Loucy (cell line): ENCODE measurements around the gene HSD3B7.

ENCODE experiments used
- H2AFZ ChIP-seq: fragments of 200-600 bp; sonication (generic); 2 replicates; pipeline ENCODE4 v1.6.0; 2016; ENCODE audit warnings: antibody characterized with exemption, mild to moderate bottlenecking, low read length, moderate library complexity
- H3F3A ChIP-seq: fragments of 200-600 bp; 2 replicates; pipeline ENCODE4 v1.6.0; 2016; ENCODE audit warnings: antibody characterized with exemption, low read depth, mild to moderate bottlenecking
- H3K27me3 ChIP-seq: fragments of 200-600 bp; sonication (generic); 2 replicates; pipeline ENCODE4 v1.6.1; 2014; ENCODE audit warnings: low read length, mild to moderate bottlenecking; ENCODE audit not compliant: insufficient read depth, poor library complexity, severe bottlenecking
- H3K36me3 ChIP-seq: fragments of 200-600 bp; sonication (generic); 2 replicates; pipeline ENCODE4 v1.6.1; 2016; ENCODE audit warnings: low read length; ENCODE audit not compliant: insufficient read depth
- H3K4me1 ChIP-seq: fragments of 200-600 bp; sonication (generic); 2 replicates; pipeline ENCODE4 v1.5.1; 2014; ENCODE audit warnings: low read length, mild to moderate bottlenecking; ENCODE audit not compliant: insufficient read depth, poor library complexity, severe bottlenecking
- H3K4me2 ChIP-seq: fragments of 200-600 bp; sonication (generic); 2 replicates; pipeline ENCODE4 v1.6.0; 2014; ENCODE audit warnings: antibody characterized with exemption, low read length, low read depth, mild to moderate bottlenecking; ENCODE audit not compliant: poor library complexity, severe bottlenecking
- H3K4me3 ChIP-seq: fragments of 200-600 bp; sonication (generic); 2 replicates; pipeline ENCODE4 v1.5.1; 2014; ENCODE audit warnings: low read length, mild to moderate bottlenecking, mixed read lengths; ENCODE audit not compliant: poor library complexity, severe bottlenecking
- H3K79me2 ChIP-seq: fragments of 200-600 bp; sonication (generic); 2 replicates; pipeline ENCODE4 v1.6.1; 2014; ENCODE audit warnings: low read length; ENCODE audit not compliant: insufficient read depth
- H3K9ac ChIP-seq: fragments of 200-600 bp; sonication (generic); 2 replicates; pipeline ENCODE4 v1.6.0; 2014; ENCODE audit warnings: mild to moderate bottlenecking, low read depth, low read length, moderate library complexity; ENCODE audit not compliant: poor library complexity, severe bottlenecking
- H3K9me2 ChIP-seq: fragments of 200-600 bp; sonication (generic); replicated peaks from 2 replicates; pipeline ENCODE4 v1.6.1; 2016; ENCODE audit warnings: low read depth, low read length, mixed read lengths
- H3K9me3 ChIP-seq: fragments of 200-600 bp; sonication (generic); 2 replicates; pipeline ENCODE4 v1.6.1; 2014; ENCODE audit warnings: mild to moderate bottlenecking, antibody characterized with exemption, low read length, low read depth; ENCODE audit not compliant: insufficient read depth
- H4K20me1 ChIP-seq: fragments of 200-600 bp; sonication (generic); 2 replicates; pipeline ENCODE4 v1.6.0; 2014; ENCODE audit warnings: antibody characterized with exemption, low read length, mild to moderate bottlenecking; ENCODE audit not compliant: insufficient read depth, poor library complexity, severe bottlenecking
- CTCF ChIP-seq: fragments of 200-600 bp; sonication (generic); conservative IDR thresholded peaks from 2 replicates; pipeline ENCODE4 v1.5.1; 2014; ENCODE audit warnings: mild to moderate bottlenecking, antibody characterized with exemption, low read length
- EZH2phosphoT487 ChIP-seq: fragments of 200-600 bp; IDR thresholded peaks from 2 replicates; pipeline ENCODE4 v1.6.1; 2018; ENCODE audit warnings: antibody characterized with exemption, mild to moderate bottlenecking, moderate library complexity, borderline replicate concordance

HSD3B7 gene

GRCh38 chr16:30989469-30990047, 4.6 kb downstream of the HSD3B7 start:
- H3F3A ChIP-seq, result no peaks in the 10 kb centered on the region
- H3K4me1 ChIP-seq, result peaks cover 3% of the 10 kb centered on the region
- no peaks in the 10 kb centered on the region; the same call in 1 of the 2 replicates for H3K36me3 ChIP-seq
- no peak overlapping the region for H3K4me3 ChIP-seq
- no peak overlapping the region for H2AFZ ChIP-seq
- no peak overlapping the region for H3K9ac ChIP-seq
- no peak overlapping the region for H3K4me2 ChIP-seq
- H3K27me3 ChIP-seq, result no peaks in the 10 kb centered on the region
- H3K79me2 ChIP-seq, result no peaks in the 10 kb centered on the region
- no peaks in the 10 kb centered on the region for H4K20me1 ChIP-seq
- no peaks in the 10 kb centered on the region for H3K9me2 ChIP-seq
- TF ChIP-seq EZH2phosphoT487 (no peak), CTCF (no peak)
- H3K9me3 ChIP-seq, result no peaks in the 10 kb centered on the region

GRCh38 chr16:30990105-30990504, 5.1 kb downstream of the HSD3B7 start:
- Histone ChIP-seq H3K79me2 (no peaks in the 10 kb centered on the region), H3K4me2 (no peak overlapping the region), H3K4me3 (no peak overlapping the region), H3K36me3 (no peaks in the 10 kb centered on the region), H3K4me1 (peaks cover 3% of the 10 kb centered on the region), H4K20me1 (no peaks in the 10 kb centered on the region), H3K9me2 (no peaks in the 10 kb centered on the region), H3K9ac (no peak overlapping the region), H2AFZ (no peak overlapping the region), H3K27me3 (no peaks in the 10 kb centered on the region), H3K9me3 (no peaks in the 10 kb centered on the region), H3F3A (no peaks in the 10 kb centered on the region)
- TF ChIP-seq EZH2phosphoT487, result no peak
- TF ChIP-seq CTCF, result no peak

GRCh38 chr16:30991052-30991451, 6.0 kb downstream of the HSD3B7 start:
- Histone ChIP-seq H4K20me1 (no peaks in the 10 kb centered on the region), H3K27me3 (no peaks in the 10 kb centered on the region), H2AFZ (no peak overlapping the region), H3K4me2 (no peak overlapping the region), H3K4me1 (peaks cover 3% of the 10 kb centered on the region), H3K9me3 (no peaks in the 10 kb centered on the region), H3K9me2 (no peaks in the 10 kb centered on the region), H3K4me3 (no peak overlapping the region), H3K36me3 (no peaks in the 10 kb centered on the region), H3K9ac (no peak overlapping the region), H3K79me2 (no peaks in the 10 kb centered on the region), H3F3A (no peaks in the 10 kb centered on the region)
- TF ChIP-seq EZH2phosphoT487 (no peak), CTCF (no peak)
